T-helper 1 cell (primary cell): ENCODE measurements around the gene TOR4A.
A peak's percentile ranks its signal among the peaks of the same experiment; 100 is the strongest.
"Not testable (repeated sequence)": the region's sequence is repeated elsewhere in the genome, so short reads cannot be mapped to it uniquely, and the experiment has no call there.

Source experiments
- DNase-seq, 5 donors: peaks; one replicate each; pipeline ENCODE4 v3.0.0-alpha.2; 2012 to 2020

TOR4A gene

GRCh38 chr9:137253717-137254623 is 23.6 kb upstream of the TOR4A start:
- no peak for DNase-seq

- peak; percentile 90 to 97 (median 93) for DNase-seq
These were observed 22.7 kb upstream of the TOR4A start, which contains the start of gene NELFB for GRCh38 chr9:137254624-137255447. Gene NELFB (plus strand): TSS chr9:137255327.

- peak in 1 of 5 donors; percentile 33 for DNase-seq
These were observed 21.9 kb upstream of the TOR4A start for GRCh38 chr9:137255448-137256114.

- no peak for DNase-seq
These were observed 21.2 kb upstream of the TOR4A start for GRCh38 chr9:137256362-137256761.

GRCh38 chr9:137256856-137257255 is 20.7 kb upstream of the TOR4A start:
- no peak for DNase-seq

DNA sequence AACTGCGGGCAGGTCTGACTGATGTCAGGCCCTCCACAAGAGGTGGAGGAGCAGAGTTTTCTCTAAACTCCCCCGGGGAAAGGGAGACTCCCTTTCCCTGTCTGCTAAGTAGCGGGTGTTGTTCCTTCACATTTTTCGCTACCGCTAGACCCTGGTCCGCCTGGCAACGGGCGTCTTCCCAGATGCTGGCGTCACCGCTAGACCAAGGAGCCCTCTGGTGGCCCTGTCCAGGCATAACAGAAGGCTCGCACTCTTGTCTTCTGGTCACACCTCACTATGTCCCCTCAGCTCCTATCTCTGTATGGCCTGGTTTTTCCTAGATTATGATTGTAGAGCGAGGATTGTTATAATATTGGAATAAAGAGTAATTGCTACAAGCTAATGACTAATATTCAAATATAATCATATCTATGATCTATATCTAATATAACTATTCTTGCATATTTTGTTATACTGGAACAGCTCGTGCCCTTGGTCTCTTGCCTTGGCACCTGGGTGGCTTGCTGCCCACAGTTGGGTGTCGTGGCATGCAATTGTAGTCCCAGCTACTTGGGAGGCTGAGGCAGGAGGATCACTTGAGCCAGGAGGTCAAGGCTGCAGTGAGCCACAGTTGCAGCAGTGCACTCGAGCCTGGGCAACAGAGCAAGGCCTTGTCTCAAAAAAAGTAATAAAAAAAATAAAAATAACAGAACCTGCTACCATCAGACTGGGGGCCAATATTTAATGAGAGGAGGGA is 15.2 kb upstream of the TOR4A start:
- DNase-seq = not testable (repeated sequence)

- DNase-seq = no peak
These were observed 14.6 kb upstream of the TOR4A start for GRCh38 chr9:137262909-137263285.

- DNase-seq = no peak
These were observed 14.0 kb upstream of the TOR4A start for GRCh38 chr9:137263506-137263905.

DNA sequence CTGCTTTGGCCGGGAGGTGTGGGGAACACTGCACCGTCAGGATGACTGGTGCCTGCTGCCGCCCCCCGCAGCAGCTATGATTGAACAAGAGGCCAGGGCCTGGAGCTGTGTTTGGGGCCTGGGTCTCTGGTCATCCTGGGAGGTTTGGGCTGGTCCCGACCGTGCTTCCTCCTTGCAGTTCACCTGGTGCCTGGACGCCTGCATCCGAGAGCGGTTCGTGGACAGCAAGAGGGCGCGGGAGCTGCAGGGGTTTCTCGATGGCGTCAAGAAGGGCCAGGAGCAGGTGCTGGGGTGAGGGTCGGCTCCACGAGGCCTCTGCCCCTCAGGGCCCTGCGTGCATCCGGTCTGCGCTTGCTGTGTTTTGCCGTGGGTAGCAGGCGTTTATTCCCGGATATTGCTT is 13.5 kb upstream of the TOR4A start:
- DNase-seq = no peak

- DNase-seq = no peak
These were observed 11.9 kb upstream of the TOR4A start for GRCh38 chr9:137265496-137266161.

GRCh38 chr9:137266162-137266527 is 11.4 kb upstream of the TOR4A start:
- no peak for DNase-seq

- DNase-seq = no peak
These were observed 10.7 kb upstream of the TOR4A start for GRCh38 chr9:137266585-137267453.

DNA sequence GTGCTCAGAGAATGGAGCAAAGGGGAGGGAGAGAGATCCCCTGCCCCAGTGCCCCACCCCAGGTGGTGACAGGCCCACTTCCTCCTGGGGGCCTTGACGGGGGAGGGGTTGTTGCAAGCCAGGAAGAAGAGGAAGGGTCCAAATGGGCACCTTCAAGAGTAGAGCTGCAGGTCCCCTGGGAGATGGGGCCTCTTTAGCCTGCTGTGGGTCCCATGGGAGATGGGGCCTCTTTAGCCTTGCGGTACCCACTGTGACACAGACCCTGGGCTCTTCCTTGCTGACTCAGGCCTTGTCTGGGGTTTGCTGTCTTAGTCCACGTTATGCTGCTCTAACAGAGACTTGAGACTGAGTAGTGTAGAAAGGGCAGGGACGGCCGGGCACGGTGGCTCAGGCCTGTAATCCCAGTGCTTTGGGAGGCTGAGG is 9.6 kb upstream of the TOR4A start:
- DNase-seq = no peak

DNA sequence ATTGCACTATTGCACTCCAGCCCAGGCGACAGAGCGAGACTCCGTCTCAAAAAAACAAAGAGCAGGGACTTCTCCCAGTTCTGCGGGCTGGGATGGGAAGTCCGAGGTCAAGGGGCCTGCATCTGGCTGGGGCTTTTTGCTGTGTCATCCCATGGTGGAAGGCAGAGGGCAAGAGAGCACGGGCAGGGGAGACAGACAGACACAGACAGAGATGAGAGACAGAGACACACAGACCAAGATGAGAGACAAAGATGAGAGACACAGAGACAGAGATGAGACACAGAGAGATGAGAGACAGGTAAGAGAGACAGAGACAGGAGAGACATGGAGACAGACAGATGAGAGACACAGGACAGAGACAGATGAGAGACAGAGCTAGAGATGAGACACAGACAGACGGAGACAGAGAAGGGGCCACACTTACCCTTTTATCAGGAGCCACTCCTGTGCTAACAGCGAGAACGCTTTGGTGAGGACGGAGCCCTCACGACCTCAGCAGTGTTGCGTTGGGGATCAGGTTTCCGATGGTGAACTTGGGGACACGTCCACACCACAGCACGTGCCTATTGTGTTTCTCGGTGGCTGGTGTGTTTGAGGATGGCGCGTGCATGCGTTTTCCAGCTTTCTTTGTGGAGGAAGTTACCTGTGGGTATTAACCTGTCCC is 8.9 kb upstream of the TOR4A start:
- DNase-seq = no peak

GRCh38 chr9:137269231-137269772 is 8.2 kb upstream of the TOR4A start:
- no peak for DNase-seq

DNA sequence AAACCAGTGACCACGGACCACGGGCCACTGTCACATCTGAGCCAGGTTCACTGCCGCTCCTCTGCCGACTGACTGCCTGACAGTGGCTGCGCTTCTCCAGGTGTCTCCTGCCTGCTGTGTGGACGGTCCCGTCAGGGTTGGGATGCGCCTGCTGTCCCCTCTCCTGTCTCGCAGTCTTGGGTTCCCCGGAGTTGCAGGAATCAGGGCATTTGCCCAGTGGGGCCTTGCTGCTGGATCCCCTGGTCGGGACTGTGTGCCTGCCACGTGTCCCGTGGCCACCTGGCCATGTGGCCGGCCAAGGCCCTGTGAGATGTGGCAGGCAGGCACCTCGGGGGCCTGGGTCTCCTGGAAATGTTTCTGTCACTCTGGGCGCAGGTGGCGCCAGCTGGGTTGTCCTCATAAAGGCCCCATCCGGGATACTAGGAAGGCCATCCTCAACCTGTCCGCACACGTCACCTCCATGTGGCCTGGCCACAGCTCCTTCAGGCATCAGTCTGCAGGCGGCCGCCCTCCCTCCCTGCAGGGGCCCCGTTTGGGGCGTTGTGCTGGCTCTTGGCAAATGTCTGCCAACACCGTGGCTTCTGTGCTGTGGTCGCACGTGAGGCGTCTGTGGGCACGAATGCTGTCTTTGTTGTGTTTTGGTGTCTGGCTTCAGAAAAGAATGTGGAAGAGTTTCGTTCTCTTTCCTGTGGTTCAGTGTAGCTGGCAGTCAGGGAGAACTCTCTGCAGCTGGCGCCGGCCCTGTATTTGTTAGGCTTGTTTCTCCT is 6.4 kb upstream of the TOR4A start:
- DNase-seq = no peak

- DNase-seq = no peak
These were observed 5.8 kb upstream of the TOR4A start for GRCh38 chr9:137271696-137272076.

DNA sequence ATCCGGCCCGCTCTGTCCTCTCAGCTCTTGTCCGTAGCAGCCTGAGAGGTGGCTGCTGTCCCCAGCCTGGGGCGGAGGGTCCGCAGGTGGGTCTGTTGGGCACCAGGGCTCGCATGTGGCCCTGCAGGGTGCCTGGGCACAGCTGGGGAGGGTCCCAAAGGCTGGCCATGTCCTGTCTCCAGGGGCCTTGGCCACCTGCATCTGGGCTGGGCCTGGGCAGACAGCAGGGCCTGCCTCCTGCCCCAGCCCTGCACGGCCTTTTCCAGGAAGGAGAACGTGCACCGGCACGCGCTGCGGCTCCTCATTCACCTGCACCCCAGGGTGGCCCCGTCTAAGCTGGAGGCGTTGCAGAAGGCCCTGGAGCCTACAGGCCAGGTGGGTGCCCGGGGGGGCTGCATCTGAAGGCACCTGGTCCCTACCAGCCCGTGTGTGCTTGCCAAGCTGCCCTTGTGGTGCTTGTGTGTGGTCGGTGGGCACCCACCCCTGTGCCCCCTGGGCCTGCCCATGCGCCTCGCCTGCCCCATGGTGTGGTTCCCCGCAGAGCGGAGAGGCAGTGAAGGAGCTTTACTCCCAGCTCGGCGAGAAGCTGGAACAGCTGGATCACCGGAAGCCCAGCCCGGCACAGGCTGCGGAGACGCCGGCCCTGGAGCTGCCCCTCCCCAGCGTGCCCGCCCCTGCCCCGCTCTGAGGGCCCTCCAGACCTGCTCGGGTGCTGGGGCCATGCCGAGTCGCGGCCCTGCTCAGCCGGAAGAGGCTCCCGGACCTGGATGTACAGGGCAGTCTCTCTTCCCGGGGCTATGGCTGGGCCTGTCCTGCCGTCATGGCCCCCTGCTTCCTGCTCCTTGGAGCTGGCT is 5.1 kb upstream of the TOR4A start:
- DNase-seq = no peak
